Limb (tissue), 2 donors: ENCODE measurements around the gene GREB1L.
A peak's percentile ranks its signal among the peaks of the same experiment; 100 is the strongest.

Source experiments
- DNase-seq, 2 donors: peaks; one replicate each; pipeline ENCODE4 v3.0.0-alpha.2; 2016; ENCODE audit errors: extremely low spot score in 2 of 2

Gene GREB1L

DNA sequence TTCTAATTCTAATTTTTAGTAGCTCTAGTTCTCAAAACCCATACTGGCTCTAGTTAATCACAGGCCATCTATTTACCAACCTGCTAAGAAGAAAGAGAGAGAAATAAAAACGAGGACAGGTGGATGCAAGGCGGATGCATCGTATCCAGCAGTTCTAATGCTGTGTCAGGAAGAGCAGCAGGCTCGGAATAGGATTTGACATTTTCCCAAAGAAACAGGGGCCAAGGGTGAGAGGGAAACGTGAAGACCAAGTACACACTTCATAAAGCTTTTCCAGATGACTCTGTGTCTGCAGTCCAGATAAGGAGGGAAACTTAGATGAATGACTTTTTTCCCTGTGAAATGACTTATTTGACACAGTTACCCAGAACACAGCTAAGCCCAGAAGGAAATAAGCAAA is 241.0 kb downstream of the GREB1L start:
- DNase-seq = no peak

- DNase-seq = no peak
These were observed 243.0 kb downstream of the GREB1L start for GRCh38 chr18:21484851-21485636.

GRCh38 chr18:21486905-21487437 is 244.9 kb downstream of the GREB1L start:
- DNase-seq = peak in 1 of 2 donors; percentile 30

- peak in 1 of 2 donors; percentile 27 for DNase-seq
These were observed 247.2 kb downstream of the GREB1L start for GRCh38 chr18:21489119-21489750.

DNA sequence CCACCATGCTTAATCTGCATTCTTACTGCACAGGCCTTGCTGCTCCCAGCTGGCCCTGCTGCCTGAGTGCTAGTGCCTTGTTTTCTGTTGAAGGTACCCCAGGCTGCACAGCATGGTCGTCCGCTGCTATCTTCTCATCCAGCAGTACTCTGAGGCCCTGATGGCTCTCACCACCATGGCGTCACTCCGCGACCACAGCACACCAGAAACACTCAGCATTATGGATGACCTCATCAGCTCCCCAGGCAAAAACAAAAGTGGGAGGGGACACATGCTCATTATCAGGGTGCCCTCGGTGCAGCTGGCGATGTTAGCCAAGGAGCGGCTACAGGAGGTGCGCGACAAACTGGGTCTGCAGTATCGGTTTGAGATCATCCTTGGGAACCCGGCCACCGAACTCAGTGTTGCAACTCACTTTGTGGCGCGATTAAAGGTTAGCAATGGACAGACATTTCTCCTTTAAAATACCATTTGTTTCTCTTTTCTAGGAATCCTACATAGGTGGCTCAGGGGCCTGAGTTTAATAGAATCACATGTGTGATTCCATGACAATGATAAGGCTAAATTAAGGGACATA is 248.0 kb downstream of the GREB1L start:
- DNase-seq = no peak

DNA sequence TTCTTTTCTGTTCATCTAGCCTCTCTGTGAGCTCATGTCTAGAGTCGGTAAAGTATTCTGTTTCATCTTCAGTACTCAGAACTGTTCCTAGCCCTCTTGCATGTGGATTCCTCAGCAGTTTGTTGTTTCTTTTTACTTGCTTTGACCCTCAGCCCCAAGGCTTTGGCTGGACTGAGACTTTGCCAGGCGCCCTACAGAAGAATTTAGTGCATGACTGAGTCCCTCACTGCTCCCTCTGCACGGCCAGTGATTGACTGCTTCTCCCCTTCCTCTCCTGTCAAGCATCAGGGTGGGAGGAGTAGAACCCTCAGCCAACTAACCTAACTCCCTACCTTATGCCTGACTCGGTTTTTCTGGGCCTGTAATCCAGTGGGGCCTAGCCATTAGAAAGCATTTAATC is 248.7 kb downstream of the GREB1L start:
- DNase-seq = no peak

GRCh38 chr18:21496277-21496835 is 254.3 kb downstream of the GREB1L start:
- DNase-seq = no peak

- no peak for DNase-seq
These were observed 258.0 kb downstream of the GREB1L start for GRCh38 chr18:21499997-21500396.

- no peak for DNase-seq
These were observed 260.6 kb downstream of the GREB1L start for GRCh38 chr18:21502661-21503060.

- no peak for DNase-seq
These were observed 266.1 kb downstream of the GREB1L start for GRCh38 chr18:21507913-21508701.

GRCh38 chr18:21509062-21509461 is 267.0 kb downstream of the GREB1L start:
- no peak for DNase-seq

DNA sequence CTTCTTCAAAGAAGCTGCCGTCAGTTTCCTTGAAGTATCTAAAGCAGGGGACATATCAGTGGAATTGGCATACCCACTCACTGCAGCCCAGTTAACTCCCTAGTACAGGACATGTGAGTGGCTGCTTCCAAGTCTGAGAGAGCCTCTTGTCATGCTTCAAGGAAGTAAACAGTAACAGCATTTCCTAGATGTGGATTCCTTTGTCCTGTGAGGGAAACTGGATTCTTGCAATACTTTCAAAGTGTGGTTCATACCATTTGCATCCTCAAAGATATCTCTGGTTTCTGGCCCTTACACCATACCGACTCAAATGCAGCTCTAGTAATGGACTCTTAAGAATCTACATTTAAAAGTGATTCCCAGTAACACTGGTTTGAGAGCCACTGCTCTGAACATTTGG is 271.3 kb downstream of the GREB1L start:
- no peak for DNase-seq

DNA sequence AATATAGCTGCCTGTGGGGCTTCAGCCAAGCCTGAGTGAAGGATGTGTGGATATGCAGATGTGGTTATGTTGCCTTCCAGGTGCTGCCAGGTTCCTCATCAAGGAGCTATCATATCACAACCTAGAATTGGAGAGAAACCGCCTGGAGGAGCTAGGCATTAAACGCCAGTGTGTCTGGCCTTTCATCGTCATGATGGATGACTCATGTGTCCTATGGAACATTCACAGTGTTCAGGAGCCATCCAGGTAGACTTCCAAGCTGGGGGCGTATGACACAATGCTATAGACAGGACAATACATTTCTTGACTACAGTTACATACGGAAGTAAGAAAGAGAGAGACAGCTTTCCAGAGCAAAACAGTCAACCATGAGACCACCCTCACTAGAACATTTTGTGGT is 271.7 kb downstream of the GREB1L start:
- no peak for DNase-seq

GRCh38 chr18:21522530-21522929 is 280.5 kb downstream of the GREB1L start:
- DNase-seq = no peak

DNA sequence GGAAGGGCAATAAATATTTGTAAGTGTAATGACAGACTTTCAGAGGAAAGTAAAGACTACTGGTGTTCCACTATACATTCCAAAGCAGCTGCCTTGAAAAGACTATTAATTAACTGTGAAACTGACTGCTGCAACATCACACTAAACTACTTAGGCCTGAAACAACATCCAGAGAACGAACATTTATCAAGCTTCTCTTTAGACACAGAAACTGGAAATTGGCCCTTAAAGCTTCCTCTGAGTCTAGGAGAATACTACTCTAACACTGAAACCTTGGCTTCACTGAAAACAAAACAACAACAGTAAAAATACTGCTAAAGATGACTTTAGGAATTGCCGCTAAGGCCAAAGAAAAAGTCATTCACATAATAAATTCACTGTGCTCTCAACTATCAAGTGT is 283.9 kb downstream of the GREB1L start:
- DNase-seq = no peak

DNA sequence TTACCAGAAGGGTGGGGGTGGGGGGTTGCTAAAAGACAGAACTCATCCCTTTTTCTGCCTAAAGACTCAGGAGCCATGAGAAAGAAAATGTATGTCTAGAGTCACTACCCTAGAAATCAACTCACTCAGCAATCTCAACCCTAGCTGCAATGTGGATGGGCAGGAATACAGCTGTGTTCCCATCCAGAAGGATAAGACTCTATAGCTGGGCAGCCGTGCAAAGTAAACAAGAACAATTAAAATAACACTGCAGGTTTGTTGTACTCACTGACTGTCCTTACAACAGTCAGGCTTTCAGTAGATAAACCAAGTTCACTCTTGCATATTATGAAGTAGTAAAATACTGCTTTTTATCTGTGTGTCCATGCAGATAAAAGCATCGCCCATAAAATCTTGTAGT is 284.4 kb downstream of the GREB1L start:
- DNase-seq = no peak

- no peak for DNase-seq
These were observed 292.3 kb downstream of the GREB1L start for GRCh38 chr18:21534327-21534726.

- DNase-seq = no peak
These were observed 296.2 kb downstream of the GREB1L start for GRCh38 chr18:21538230-21538629.

- DNase-seq = no peak
These were observed 304.4 kb downstream of the GREB1L start for GRCh38 chr18:21546423-21546822.

DNA sequence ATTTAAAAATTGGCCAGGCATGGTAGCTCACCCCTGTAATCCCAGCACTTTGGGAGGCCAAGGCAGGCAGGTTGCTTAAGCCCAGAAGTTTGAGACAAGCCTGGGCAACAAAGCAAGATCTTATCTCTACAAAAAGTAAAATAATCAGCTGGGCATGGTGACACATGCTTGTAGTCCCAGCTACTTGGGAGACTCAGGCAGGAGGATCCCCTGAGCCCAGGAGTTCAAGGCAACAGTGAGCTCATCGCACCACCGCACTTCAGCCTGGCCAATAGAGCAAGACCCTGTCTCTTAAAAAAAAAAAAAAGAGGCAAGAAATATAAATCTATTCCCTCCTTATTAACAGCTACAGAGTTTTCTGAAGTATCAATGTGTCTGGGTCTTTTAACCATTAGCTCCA is 306.6 kb downstream of the GREB1L start:
- no peak for DNase-seq

GRCh38 chr18:21550510-21550970 is 308.5 kb downstream of the GREB1L start:
- no peak for DNase-seq
